Right lobe of liver (tissue), 4 donors: ENCODE measurements around the gene TAS2R40.

ENCODE experiments used
- CTCF ChIP-seq, 4 donors: fragments of 200-600 bp in 3 of 4; fragments of 450-650 bp in 1 of 4; IDR thresholded peaks; one replicate each; pipeline versions ENCODE4 v1.5.1 to v1.8.0; 2016 to 2022; ENCODE audit warnings: antibody characterized with exemption in 4 of 4, mild to moderate bottlenecking in 2 of 4
- POLR2A ChIP-seq: fragments of 450-650 bp; IDR thresholded peaks from one replicate; pipeline ENCODE4 v1.6.1; 2017; ENCODE audit warnings: antibody characterized with exemption, mild to moderate bottlenecking
- donor health status: DM: no; HTN: no; CAD: no.
- donor health status: DM: no; HTN: no; CAD: no.
- donor health status: DM: no; HTN: yes; CAD: no.

DNA sequence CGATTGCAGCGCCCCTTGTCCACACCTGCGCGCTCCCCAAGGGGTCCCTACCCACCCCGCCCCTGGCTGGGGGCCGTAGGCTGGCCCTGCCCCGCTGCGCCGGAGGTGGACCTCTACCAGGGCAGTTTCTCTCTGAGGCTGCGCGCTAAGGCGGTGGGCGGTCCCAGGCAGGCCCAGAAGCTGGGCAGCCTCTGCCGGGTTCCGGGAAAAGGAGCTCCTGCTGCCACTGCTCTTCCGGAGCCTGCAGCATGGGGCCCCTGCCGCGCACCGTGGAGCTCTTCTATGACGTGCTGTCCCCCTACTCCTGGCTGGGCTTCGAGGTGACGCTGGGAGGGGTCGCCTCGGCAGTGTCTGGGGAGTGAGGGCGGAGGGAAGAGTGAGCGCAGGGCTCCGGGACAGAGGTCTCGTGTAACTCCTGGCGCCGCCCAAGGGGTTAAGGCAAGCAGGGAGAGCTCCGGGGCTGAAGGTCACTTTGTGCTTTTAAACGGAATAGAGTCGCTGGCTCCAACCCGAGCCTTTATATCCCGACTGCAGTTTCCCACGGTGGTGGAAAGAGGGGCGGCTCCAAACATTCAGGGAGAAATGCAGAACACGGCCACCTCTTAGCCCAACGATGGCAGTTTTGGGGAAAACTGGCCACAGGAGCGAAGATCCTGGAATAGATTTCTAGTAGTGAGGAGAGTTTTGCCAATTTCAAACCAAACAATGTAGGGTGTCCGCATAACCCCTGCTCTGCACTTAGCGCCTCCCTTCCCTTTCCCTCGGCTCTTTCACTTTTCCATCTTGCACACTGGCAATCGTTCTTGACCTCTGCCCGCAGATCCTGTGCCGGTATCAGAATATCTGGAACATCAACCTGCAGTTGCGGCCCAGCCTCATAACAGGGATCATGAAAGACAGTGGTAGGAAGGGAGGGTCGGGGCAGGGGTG, 41.7 kb downstream of the TAS2R40 start, which contains the start of gene GSTK1:
- no peak for TF ChIP-seq CTCF (IDR thresholded peaks at IDR 0.05)
- TF ChIP-seq POLR2A, result peak; percentile 90
